GM19397 (cell line): ENCODE data around the gene CAPN6.

Source experiments
- ATAC-seq: cut with Tn5 transposase; IDR thresholded peaks from one replicate; pipeline ENCODE4 v1.9.1; 2021; ENCODE audit warnings: mild to moderate bottlenecking, moderate library complexity; ENCODE audit not compliant: unreplicated experiment

Gene CAPN6

GRCh38 chrX:111270339-111270738 is at the start of gene CAPN6:
Gene CAPN6 (minus strand): TSS chrX:111270483. CDS start chrX:111263936, 6,547 bp downstream.
- no peak for ATAC-seq

DNA sequence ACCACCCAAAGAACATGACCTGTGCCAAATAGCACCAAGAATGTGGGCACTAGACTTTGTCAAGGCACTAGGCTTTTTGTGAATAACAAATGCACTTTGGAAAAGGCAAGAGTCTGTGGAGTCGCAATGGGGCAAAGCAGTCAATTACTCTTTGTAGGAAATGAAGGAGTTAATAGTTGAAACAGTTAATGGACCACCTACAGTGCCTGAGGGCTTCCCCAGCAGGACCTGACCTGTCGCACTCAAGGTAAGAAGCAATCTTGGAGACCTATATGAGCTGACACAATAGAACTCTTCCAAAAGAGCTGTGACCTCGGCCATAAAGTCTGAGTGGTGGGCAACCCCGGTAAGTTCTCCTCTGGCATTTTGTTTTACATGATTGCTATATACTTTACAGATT is 49.2 kb upstream of the CAPN6 start:
- no peak for ATAC-seq

DNA sequence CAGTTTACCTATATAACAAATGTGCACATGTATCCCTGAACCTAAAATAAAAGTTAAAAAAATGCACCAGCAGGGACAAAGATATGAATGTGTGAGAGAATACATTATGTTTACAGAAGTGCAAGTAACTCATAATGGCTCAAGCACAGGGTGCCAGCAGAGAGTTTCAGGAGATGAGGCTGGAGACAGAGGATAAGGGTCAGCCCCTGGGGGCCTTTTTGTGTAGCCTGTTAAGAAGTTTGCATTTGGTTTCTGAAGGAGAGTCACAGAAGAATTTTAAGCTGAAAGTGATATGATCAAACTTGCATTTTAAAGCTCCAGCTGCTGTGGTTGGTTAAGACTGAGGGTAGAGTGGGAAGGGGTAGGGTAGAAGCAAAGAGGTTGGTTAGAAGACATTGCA is 48.6 kb upstream of the CAPN6 start:
- no peak for ATAC-seq

GRCh38 chrX:111309083-111309482 is 38.8 kb upstream of the CAPN6 start:
- no peak for ATAC-seq

DNA sequence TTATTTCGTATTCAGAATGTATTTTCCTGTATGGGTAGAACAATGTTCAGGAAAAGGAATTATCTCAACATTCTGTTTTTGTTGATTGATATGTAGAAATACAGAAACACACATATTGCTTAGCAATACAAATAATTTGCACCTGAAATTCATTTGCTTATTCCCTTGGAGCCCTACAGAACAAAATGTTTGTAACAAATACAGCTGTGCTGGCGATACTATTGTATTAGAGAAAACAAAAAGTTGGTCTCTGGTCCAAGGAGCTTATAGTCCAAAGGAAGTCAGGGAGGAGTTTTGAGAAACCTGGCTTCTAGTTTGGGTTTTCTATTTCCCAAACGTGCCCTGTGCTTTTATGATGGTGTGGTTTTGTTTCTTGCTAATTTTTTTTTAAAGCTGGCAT is 37.8 kb upstream of the CAPN6 start:
- no peak for ATAC-seq

- no peak for ATAC-seq
These were observed 32.0 kb upstream of the CAPN6 start for GRCh38 chrX:111302284-111302683.

- no peak for ATAC-seq
These were observed 18.6 kb upstream of the CAPN6 start for GRCh38 chrX:111288841-111289240.

DNA sequence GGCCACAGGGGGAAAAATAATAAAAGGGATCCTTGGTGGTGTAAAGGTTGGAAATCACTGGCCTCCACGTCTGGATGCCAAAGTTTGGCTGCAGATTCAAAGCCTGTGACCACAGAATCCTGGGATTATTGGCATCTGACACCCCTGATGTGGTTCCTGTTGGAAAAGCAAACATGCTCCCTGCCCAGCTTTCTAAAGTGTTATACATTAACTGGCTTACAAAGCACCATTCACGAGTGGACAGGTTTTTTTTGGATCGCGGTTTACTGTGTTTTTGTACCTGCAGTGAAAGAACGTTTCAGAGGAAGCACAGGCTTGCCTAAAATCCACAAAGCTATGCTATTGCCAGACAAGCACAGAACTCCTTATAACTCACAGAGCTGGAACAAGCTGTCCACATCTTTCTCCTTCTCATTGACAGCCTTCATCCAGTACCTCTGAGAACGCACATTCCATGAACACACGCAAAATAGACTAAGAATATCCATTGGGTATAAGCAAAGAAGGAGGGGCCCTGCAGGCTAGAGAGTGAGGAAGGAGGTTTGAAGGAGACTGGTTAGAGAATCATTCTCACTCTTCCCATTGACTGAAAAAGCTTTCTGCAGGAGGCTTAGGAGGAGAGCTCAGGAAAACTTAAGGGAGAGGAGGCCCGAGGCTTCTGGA is 14.5 kb upstream of the CAPN6 start:
- no peak for ATAC-seq

DNA sequence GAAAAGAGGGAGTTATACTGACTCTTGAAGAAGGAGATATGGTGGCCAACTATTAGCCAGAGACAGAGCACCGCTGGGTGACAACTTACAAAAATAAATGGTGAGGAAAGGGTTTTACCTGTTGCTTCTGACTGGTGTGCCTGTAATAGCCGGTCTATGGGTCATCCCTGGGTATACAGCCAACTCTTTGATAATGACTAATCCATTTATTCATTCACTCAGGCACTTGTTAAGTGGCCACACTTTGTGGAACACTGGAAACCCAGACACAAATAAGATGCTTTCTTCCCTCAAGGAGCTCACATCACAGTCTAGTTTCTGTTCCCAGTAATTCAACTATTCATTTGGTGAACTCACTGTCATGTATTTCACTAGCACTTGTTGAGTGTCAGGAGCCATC is 13.2 kb upstream of the CAPN6 start:
- no peak for ATAC-seq

- no peak for ATAC-seq
These were observed 12.7 kb upstream of the CAPN6 start for GRCh38 chrX:111282991-111283390.

- ATAC-seq = no peak
These were observed 11.9 kb upstream of the CAPN6 start for GRCh38 chrX:111282139-111282538.

DNA sequence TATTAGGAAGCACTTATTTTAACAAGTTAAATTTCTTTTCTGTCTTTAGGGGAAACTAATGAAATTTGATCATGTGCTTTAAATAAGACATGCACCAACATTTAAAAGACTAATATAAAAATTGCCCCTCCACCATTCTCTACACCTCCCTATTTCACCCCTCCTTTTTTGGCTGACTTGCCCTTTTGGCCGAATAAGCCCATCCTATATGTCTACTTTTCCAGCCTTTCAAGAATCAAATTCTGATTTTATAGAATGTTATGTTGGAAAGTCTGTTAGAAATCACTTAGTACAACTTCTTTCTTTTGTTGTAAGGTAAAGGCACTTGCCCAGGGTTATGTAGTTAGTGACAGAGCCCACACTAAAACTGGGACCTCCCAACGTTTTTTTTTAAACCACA is 1.8 kb downstream of the CAPN6 start:
- ATAC-seq = no peak

- ATAC-seq = no peak
These were observed 4.8 kb downstream of the CAPN6 start for GRCh38 chrX:111265486-111265885.

DNA sequence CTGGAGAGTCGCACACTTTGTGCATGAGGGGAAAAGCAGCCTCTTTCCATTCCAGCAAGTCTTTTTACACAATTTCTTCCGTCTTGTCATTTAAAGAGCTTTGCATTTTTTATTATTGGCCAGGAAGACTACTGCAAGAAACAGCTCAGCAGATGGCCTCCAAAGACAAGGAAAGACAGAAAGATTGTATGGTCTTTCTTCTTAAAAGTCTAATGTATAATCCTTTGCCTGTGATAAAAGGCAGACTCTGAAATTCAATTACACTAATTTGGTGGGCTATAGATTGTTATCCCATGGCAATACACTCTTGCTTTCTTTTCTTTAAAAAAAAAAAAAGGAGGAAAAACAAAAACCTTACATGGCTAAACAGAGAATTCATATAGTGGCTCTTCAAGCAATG is 5.9 kb downstream of the CAPN6 start:
- no peak for ATAC-seq

DNA sequence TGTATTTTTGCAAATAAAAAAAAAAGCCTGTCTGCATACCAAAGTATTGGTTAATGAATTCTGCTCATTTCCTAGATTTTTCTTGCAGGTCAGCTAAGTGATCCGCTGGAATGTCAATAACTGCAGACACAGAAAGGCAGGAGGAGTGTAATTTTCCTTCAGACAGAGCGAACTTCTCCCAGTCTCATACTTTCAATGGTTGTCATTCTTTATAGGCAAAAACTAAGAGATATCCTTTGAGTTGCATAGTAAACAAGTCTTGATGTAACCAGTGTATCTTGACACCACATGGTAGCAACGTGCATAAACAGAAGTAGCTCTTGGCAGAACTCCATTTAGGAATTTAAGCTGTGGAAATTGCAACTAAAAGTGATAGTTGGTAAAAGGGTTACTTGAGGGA is 8.2 kb downstream of the CAPN6 start:
- no peak for ATAC-seq

- ATAC-seq = no peak
These were observed 9.8 kb downstream of the CAPN6 start for GRCh38 chrX:111260451-111260850.

DNA sequence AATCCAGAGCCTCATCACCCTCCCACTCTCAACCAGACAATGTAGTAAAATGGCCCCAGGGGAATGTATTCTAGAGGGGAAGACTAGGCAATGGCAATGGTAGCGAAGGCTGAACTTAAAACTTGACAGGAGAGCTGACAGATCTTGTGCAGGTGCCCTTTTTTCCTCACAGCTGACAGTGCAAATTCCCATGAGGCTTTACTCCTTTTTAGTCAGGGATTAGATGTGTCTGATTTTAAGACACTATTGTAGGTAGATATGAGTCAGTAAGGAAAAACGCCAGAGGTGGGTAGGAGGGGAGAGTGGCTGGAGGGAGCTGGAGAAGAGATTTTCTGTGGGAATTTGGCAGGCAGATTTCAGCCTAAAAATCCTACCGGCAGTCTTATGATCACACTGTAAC is 10.7 kb downstream of the CAPN6 start:
- ATAC-seq = no peak

GRCh38 chrX:111257733-111258132 is 12.6 kb downstream of the CAPN6 start:
- no peak for ATAC-seq

DNA sequence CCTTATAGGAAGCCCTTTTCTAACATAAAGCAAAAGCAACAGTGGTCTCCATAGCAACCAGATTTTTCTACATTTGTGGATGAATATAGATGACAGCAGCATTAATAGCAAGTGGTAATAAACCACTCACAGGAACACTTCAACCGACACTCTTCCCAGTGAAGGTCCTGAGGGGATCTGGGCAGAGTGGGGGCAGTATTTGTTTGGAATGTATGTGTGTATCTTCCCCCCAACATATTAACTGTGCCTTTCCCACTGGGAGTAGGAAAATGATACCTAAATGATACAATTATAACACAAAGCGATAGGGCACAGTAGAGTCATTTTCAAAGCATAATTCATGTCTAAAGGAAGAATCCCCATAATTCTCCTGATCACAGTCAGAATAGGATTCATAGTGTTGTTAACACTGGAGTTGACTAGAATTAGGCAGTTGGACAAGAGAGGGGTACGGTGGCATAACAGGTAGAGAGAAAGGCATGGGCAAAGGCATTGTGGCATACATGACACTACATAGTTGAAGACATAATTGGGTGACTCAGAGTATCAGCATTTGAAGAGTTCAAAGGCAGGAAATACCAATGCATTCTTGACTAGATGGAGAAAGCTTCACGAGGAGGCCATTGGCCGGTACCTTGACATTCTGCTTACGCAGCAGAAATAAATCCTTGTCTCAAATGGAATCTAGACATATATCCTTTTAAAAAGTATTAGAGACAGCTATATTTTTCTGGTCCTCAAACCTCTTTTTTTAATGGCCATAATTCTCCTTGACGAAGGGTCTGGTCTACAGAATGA is 15.2 kb downstream of the CAPN6 start:
- ATAC-seq = no peak

DNA sequence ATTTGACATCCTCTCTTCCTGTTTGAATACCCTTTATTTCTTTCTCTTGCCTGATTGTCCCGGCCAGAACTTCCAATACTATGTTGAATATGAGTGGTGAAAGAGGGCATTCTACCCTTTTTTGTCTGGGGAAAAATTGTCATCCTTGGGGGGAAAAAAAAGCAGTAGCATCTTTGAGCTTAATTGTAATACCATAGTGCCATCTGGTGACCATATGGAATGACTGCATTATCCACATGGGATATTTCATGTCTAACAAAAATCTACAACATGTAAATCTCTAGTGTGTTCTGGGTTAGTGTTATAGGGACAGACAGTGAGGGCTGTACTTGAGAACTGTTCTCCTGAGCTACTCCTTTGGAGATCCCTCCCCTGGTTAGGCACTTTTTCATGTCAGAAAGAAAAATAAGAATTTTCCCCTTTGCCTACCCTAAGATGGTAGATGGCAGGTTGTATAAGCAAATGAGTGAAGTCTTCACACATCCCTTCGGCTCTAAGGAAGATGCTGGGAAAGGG is 26.0 kb downstream of the CAPN6 start:
- ATAC-seq = no peak

- no peak for ATAC-seq
These were observed 53.9 kb downstream of the CAPN6 start for GRCh38 chrX:111216293-111216801.

DNA sequence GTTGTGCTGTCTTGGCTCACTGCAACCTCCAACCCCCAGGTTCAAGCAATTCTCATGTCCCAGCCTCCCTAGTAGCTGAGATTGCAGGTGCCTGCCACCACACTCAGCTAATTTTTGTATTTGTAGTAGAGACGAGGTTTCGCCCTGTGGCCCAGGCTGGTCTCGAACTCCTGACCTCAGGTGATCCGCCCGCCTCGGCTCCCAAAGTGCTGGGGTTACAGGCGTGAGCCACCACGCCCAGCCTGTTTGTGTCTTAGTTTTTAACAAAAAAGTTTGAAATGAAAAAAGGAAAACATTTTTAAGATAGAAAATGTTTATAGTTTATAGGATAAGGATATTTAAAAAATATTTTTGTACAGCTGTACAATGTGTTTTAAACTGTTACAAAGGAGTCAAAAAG is 62.4 kb downstream of the CAPN6 start:
- ATAC-seq = no peak
